ENCODE measurements around the gene NOMO2. TPM values are rescaled to one million over a fixed set of nuclear protein-coding genes. Genes with fewer than 3 reads are reported as not detected.
"Not testable (repeated sequence)": the region's sequence is repeated elsewhere in the genome, so short reads cannot be mapped to it uniquely, and the experiment has no call there.

The NOMO2 gene
- total RNA-seq, 1 donor from 2014 or later: 40.3 TPM

GRCh38 chr16:18492118-18492897 lies 69.6 kb downstream of the NOMO2 start:
- H3K36me3 Mint-ChIP-seq (ENCODE audit: low read depth); ATAC-seq (ENCODE audit: low read depth); H3K27me3 Mint-ChIP-seq; H3K9me3 Mint-ChIP-seq; H3K4me3 Mint-ChIP-seq; H3K4me1 Mint-ChIP-seq; CTCF ChIA-PET; DNase-seq; POLR2A ChIA-PET; H3K27ac Mint-ChIP-seq; intact Hi-C loops (cut with micrococcal nuclease): not testable (repeated sequence)

GRCh38 chr16:18436025-18436424 lies 125.9 kb downstream of the NOMO2 start:
- DNase-seq; ATAC-seq (ENCODE audit: low read depth); H3K36me3 Mint-ChIP-seq (ENCODE audit: low read depth); H3K4me1 Mint-ChIP-seq; CTCF ChIA-PET; H3K27me3 Mint-ChIP-seq; H3K4me3 Mint-ChIP-seq; H3K27ac Mint-ChIP-seq; POLR2A ChIA-PET; intact Hi-C loops (cut with micrococcal nuclease); H3K9me3 Mint-ChIP-seq: not testable (repeated sequence)

- DNase-seq; H3K9me3 Mint-ChIP-seq; H3K36me3 Mint-ChIP-seq (ENCODE audit: low read depth); intact Hi-C loops (cut with micrococcal nuclease); ATAC-seq (ENCODE audit: low read depth); H3K27ac Mint-ChIP-seq; POLR2A ChIA-PET; H3K27me3 Mint-ChIP-seq; H3K4me1 Mint-ChIP-seq; H3K4me3 Mint-ChIP-seq; CTCF ChIA-PET: not testable (repeated sequence)
Observed at GRCh38 chr16:18415827-18416226, 146.1 kb downstream of the NOMO2 start.

GRCh38 chr16:18409532-18410293 lies 152.2 kb downstream of the NOMO2 start:
- peak; percentile 28 for ATAC-seq (ENCODE audit: low read depth)
- CTCF ChIA-PET; H3K27me3 Mint-ChIP-seq; H3K27ac Mint-ChIP-seq; H3K36me3 Mint-ChIP-seq (ENCODE audit: low read depth); intact Hi-C loops (cut with micrococcal nuclease); POLR2A ChIA-PET; H3K4me3 Mint-ChIP-seq; H3K4me1 Mint-ChIP-seq; H3K9me3 Mint-ChIP-seq; DNase-seq: not testable (repeated sequence)

- H3K4me1 Mint-ChIP-seq; DNase-seq; H3K36me3 Mint-ChIP-seq (ENCODE audit: low read depth); H3K27ac Mint-ChIP-seq; CTCF ChIA-PET; H3K27me3 Mint-ChIP-seq; H3K4me3 Mint-ChIP-seq; POLR2A ChIA-PET; H3K9me3 Mint-ChIP-seq; intact Hi-C loops (cut with micrococcal nuclease): not testable (repeated sequence)
- ATAC-seq (ENCODE audit: low read depth): peak; percentile 90
Observed at GRCh38 chr16:18401851-18402657, 159.8 kb downstream of the NOMO2 start.

GRCh38 chr16:18401159-18401558 lies 160.7 kb downstream of the NOMO2 start:
- H3K27me3 Mint-ChIP-seq; POLR2A ChIA-PET; intact Hi-C loops (cut with micrococcal nuclease); H3K36me3 Mint-ChIP-seq (ENCODE audit: low read depth); H3K27ac Mint-ChIP-seq; H3K9me3 Mint-ChIP-seq; H3K4me1 Mint-ChIP-seq; ATAC-seq (ENCODE audit: low read depth); CTCF ChIA-PET: not testable (repeated sequence)
- peak; percentile 26 for DNase-seq
- H3K4me3 Mint-ChIP-seq: peak overlapping the region; percentile 44

GRCh38 chr16:18394363-18394762 lies 167.5 kb downstream of the NOMO2 start:
- H3K27me3 Mint-ChIP-seq; CTCF ChIA-PET; ATAC-seq (ENCODE audit: low read depth); H3K36me3 Mint-ChIP-seq (ENCODE audit: low read depth); H3K27ac Mint-ChIP-seq; H3K9me3 Mint-ChIP-seq; H3K4me3 Mint-ChIP-seq; intact Hi-C loops (cut with micrococcal nuclease); DNase-seq; H3K4me1 Mint-ChIP-seq; POLR2A ChIA-PET: not testable (repeated sequence)

- H3K4me3 Mint-ChIP-seq; H3K9me3 Mint-ChIP-seq; H3K4me1 Mint-ChIP-seq; ATAC-seq (ENCODE audit: low read depth); DNase-seq; CTCF ChIA-PET; H3K36me3 Mint-ChIP-seq (ENCODE audit: low read depth); H3K27me3 Mint-ChIP-seq; POLR2A ChIA-PET; intact Hi-C loops (cut with micrococcal nuclease); H3K27ac Mint-ChIP-seq: not testable (repeated sequence)
Observed at GRCh38 chr16:18387767-18388166, 174.1 kb downstream of the NOMO2 start.

- intact Hi-C loops (cut with micrococcal nuclease); H3K4me1 Mint-ChIP-seq; DNase-seq; H3K27ac Mint-ChIP-seq; CTCF ChIA-PET; H3K9me3 Mint-ChIP-seq; H3K36me3 Mint-ChIP-seq (ENCODE audit: low read depth); POLR2A ChIA-PET; H3K27me3 Mint-ChIP-seq; H3K4me3 Mint-ChIP-seq; ATAC-seq (ENCODE audit: low read depth): not testable (repeated sequence)
Observed at GRCh38 chr16:18386517-18386916, 175.4 kb downstream of the NOMO2 start.

- H3K4me1 Mint-ChIP-seq; H3K27ac Mint-ChIP-seq; DNase-seq; intact Hi-C loops (cut with micrococcal nuclease); CTCF ChIA-PET; POLR2A ChIA-PET; H3K4me3 Mint-ChIP-seq; H3K9me3 Mint-ChIP-seq; ATAC-seq (ENCODE audit: low read depth); H3K27me3 Mint-ChIP-seq; H3K36me3 Mint-ChIP-seq (ENCODE audit: low read depth): not testable (repeated sequence)
Observed at GRCh38 chr16:18385285-18385684, 176.6 kb downstream of the NOMO2 start.

GRCh38 chr16:18384869-18385268 lies 177.0 kb downstream of the NOMO2 start:
- H3K4me1 Mint-ChIP-seq; intact Hi-C loops (cut with micrococcal nuclease); H3K4me3 Mint-ChIP-seq; H3K27me3 Mint-ChIP-seq; DNase-seq; ATAC-seq (ENCODE audit: low read depth); H3K9me3 Mint-ChIP-seq; CTCF ChIA-PET; H3K27ac Mint-ChIP-seq; H3K36me3 Mint-ChIP-seq (ENCODE audit: low read depth); POLR2A ChIA-PET: not testable (repeated sequence)

- H3K27ac Mint-ChIP-seq; H3K27me3 Mint-ChIP-seq; H3K36me3 Mint-ChIP-seq (ENCODE audit: low read depth); intact Hi-C loops (cut with micrococcal nuclease); CTCF ChIA-PET; POLR2A ChIA-PET; H3K4me1 Mint-ChIP-seq; ATAC-seq (ENCODE audit: low read depth); DNase-seq; H3K9me3 Mint-ChIP-seq; H3K4me3 Mint-ChIP-seq: not testable (repeated sequence)
Observed at GRCh38 chr16:18384098-18384636, 177.7 kb downstream of the NOMO2 start.

Measured in activated B cell treated with CpG ODN at 0.5 μM for 24 hours (primary cell).